Activated T-helper 9 cell treated with anti-CD3 and anti-CD28 coated beads, Interleukin-2, amount 50 U/mL, for 16 hours (primary cell): ENCODE measurements around the gene VPS37B.

Experiments used
- DNase-seq: peaks from one replicate; pipeline ENCODE4 v3.0.0-alpha.2; 2020; ENCODE audit warnings: low read depth

VPS37B gene

DNA sequence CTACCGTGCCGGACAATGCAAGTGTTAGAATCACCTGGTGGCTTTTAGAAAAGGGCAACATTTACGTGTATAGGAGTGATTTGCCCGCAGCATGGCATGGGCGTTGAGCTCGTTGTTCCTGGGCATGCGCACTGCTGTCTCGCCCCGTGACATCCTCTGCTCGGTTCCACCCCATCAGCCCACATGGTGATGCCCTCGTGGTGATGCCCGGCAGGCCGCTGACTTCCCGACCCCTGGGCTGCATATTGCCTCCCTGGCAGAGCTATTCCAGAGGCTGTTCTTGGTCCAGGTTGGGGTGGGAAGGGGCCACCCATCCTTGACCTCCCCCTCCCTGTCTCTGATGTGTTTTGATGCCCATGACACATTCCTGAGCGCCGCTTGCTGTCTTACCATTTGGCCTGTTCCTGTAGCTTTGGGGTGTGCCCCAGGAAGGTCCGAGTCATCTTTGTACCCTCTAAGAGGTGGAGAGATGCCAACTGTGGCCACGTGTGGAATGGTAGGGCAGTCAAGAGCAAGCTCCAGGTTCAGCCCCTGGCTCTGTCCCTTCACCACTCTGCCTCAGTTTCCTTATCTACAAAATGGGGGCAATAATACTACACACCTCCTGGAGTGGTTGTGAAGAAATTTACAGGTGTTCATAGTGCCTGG, 55.9 kb downstream of the VPS37B start:
- no peak for DNase-seq

DNA sequence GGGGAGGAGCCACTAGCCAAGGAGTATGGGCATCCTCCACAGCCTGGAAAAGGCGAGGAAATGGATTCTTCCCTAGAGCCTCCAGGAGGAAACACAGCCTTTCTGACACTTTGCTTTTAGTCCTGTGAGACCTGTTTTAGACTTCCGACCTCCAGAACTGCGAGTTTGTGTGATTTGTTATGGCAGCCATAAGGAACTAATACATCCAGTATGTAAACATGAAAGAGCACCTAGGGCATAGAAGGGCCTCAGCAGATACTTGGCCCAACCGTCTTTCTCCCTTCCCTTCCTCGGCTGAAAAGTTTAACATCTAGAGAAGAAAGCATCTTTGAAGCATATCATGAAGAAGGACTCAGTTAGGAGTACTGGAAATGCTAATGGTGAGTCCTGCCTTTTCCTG, 57.1 kb downstream of the VPS37B start:
- no peak for DNase-seq

DNA sequence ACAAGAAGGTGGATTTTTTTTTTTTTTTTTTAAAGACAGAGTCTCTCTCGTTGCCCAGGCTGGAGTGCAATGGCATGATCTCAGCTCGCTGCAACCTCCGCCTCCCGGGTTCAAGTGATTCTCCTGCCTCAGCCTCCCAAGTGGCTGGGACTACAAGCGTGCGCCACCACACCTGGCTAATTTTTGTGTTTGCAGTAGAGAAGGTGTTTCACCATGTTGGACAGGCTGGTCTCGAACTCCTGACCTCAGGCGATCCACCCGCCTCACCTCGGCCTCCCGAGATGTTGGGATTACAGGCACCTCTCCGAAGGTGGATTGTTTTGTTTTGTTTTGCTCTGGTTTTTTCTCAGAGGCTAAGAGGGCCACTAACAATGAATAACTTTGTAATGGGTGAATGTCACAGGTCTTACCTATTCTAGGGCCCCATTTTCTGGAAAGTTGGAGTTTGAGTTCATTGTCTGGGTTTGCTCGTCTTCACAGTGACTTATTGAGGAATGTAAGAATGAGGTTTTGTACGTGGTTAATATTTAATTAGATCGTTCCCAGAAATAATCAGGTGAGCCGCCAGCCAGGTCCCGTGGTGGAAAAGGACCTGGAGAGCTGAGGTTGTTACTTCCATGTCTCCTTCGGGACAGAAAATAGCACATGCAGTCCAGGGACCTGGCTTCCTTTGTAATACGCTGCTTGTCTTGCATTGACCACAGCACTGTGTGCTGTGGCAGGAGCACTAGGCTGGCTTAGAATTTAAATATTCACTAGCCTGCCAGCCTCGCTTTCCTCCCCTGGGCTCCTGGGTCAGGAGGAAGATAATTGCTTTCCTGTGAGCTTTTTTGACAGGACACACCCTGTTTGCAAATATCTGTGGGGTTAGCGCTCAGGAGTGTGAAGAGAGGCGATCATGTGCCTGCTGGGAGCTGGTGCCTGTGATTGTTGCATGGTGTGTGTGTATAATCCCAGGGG, 58.3 kb downstream of the VPS37B start:
- no peak for DNase-seq

DNA sequence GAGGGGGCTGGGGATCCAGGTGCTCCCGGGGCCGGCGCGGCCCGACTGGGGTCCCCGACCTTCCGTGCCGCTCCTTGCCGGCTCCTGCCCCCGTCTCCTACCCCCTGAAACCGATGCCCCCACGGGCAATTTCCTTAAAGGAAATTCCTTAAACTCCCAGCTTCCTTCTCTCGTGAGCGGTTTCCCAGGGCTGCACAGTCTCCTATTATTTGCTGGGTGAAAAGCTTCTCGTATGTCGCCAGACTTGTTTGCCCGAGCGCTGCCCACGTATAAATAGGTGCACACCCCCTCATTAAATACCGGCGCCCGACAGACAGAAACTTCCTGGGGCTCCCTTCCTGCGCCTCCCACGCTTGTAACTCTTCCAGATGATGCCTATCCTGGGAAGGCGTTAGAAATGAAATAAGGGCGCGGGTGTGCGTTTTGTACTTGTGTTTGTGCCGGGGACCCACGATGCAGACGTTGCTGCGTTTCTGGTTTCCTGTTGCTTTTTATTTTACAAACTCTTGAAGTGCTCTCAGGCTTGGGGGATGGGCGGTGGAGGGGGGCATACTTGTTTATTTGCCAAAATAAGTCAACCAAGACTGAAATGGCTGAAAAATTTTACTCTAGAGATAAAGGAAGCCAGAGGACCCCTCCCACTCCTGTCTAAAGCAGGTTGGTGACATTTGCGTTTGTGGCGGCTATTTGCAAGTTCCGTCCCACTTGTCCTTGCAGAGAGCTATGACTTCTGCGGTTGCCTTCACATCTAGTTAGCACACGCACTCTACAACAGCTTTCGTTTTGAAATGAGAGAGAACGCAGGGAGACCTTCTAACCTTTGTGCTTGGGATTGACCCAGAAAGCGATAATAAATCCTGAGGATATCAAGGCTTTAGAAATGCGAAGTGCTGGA, 59.6 kb downstream of the VPS37B start:
- no peak for DNase-seq

DNA sequence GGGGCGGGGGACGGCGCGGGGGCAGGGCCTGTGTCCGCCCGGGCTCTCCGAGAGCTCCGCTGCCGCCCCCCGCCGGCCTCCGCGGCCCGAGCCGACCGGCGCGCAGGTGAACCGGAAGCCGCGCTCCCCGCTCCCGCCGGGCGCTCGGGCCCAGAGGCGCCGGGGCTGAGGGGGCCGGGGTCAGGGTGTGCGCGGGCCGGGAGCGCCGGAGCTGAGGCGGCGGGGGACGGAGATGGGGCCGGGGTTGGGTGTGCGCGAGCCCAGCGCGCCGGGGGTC, 60.2 kb downstream of the VPS37B start:
- peak; percentile 20 for DNase-seq

DNA sequence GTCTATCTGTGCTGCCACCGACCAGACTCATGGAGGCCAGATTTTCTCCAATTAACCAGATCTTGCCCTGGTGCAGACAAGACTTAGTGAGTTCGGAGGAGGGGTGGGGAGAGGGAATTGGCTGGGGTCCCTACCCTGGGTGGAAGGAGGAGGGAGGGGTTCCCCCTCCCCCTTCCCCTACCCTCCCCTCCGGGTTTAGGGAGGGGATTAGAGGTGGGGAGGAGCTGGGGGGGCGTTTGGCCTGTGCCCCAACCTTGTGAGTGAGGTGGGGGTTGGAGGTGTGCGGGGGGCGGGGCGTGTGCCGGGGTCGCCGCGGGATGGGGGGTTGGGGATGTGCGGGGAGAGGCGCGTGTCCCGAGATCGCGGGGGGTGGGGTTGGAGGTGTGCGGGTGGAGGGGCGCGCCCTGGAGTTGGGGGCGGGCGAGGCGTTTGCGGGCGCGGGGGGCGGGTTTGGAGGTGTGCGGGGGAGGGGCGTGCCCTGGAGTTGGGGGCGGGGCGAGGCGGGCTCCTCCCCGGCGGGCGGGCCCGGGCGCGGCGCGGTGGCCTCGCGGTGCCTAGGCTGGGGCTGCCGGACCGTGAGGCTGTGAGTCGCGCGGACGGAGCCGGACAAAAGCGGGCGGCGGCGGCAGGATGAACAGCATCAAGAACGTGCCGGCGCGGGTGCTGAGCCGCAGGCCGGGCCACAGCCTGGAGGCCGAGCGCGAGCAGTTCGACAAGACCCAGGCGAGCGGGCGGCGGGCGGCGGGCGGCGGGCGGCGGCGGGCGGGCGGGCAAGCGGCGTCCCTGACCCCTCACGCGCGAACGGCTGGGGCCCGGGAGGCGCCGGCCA, 60.8 kb downstream of the VPS37B start, which contains the start of gene HIP1R:
HIP1R (plus strand) TSS at position 537 of the 829 bp plus-strand sequence; CDS start at position 631, 94 bp downstream.
- peak; percentile 45 for DNase-seq

DNA sequence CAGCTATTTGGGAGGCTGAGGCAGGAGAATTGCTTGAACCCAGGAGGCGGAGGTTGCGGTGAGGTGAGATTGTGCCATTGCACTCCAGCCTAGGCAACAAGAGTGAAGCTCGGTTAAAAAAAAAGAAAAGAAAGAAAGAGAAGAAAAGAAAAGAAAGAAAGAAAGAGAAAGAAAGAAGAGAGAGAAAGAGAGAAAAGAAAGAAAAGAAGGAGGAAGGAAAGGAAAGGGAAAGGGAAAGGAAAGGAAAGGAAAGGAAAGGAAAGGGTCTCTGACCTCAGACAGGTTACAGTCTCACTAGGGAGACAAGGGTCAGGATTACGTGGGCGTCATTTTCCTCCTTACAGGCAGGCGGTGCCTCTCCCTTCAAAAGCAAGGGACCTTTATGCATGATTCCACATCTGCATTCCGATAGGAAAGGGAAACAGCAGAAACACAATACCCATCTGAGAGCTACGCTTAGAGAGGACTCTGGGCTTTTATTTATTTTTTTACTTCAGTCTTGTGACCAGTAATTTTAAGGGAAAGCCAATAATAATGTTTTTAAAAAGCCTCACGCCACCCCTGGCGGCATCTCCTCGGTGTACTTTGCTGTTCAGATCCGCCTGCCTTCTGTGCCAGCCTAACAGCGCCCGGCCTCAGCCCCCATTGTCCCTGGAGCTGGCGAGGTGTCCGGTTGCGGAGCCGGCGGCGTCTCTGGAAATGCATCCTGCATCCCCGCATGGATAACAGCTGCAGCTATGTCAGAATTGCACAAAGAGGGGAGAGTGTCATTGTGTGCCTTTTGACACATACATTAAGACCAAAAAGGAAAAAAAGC, 61.6 kb downstream of the VPS37B start:
- no peak for DNase-seq

DNA sequence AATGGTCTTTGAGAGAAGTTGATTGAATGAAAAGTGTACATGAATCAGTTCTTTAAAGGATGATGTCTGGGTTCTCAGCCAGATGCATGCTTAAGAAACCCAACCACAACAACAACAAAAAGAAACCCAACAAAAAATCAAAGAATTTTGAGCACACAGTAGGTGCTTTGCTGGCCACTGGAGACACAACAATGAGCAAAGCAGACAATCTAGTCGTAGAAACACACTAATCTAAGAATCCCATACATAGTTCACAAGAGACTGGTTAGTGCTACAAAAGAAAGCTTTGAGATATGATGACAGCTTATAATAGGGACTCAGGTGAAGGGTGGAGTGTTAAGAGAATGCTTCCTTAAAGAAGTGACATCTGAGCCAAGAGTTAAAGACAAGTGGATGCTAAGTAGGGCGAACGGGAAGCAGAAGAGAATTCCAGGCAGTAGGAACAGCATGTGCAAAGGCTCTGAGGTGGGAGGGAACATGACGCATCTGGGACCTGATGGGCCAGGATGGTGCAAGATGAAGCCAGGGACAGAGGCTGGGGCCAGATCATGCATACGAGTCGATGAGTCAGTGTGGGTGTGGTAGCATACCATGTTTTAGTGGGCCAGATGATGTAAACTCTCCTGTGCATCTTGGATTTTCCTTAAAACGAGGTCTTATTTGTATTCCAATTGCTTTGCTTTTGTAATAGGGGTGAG, 65.3 kb downstream of the VPS37B start:
- DNase-seq, result no peak

DNA sequence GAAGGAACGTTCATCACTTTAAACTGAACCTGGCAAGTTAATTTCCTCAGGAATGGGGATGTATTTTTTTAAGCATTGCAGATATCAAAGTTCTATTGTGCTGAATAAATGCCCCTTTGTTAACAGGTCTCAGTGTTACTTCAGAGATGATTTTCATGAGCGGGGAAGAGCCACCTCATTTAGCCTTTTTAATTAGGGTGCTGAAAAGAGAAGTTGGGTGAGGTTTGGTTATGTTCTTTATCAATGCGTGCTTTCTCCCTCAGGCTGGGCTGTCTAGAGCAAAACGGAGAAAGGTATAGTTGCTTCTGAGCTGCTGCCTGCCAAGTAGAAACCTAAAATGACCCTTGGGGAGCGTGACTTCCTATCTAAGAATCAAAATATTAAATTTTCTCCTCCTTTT, 68.7 kb downstream of the VPS37B start:
- DNase-seq, result no peak

DNA sequence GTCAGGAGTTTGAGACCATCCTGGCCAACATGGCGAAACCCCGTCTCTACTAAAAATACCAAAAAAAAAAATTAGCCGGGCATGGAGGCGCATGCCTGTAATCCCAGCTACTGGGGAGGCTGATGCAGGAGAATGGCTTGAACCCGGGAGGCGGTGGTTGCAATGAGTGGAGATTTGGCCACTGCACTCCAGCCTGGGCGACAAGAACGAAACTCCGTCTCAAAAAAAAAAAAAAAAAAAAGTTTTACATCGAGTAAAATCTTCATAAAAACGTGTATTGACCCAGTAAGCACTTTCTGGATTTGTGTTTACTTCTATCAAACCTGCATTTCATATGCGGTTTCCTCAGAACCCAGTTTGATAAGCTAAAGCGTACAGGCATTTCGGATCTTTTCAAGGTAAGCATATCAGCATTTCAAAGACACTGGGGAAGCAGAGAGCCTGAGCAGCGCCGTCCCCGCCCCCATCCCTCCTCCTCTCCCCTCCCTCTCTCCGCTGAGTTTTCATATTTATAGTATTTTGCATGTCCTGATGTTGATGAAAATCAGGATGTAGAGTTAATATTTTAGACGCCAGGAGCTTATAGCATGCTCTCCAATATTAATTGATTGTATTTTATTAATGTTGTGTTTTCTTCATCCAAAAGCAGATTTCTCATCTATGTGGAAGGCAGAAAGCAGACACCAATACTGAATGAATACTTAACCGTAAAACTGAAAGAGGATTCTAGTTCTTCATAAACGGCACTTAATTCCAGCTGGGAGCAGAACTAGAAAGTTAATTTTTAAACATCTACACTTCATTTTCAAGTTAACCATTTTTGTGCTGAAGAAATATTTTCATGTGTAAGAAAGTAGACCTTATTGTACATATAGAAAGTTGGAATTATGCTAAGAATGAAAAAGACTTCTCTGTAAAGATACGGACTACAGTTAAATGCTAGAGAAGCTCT, 69.9 kb downstream of the VPS37B start:
- no peak for DNase-seq

DNA sequence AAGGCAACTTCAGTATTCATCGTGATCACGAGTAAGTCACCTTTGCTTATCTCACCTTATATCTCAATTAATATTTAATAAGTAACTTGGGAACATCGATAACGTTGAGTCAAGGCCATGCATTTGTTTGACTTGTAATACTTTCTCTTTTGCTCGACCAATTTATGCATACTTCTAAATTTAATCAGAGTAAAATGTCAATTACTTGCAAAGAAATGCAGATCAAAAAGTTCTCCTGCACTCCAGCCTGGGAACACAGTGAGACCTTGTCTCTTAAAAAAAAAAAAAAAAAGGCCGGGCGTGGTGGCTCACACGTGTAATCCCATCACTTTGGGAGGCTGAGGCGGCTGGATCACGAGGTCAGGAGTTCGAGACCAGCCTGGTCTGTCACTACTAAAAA, 72.5 kb downstream of the VPS37B start:
- no peak for DNase-seq

DNA sequence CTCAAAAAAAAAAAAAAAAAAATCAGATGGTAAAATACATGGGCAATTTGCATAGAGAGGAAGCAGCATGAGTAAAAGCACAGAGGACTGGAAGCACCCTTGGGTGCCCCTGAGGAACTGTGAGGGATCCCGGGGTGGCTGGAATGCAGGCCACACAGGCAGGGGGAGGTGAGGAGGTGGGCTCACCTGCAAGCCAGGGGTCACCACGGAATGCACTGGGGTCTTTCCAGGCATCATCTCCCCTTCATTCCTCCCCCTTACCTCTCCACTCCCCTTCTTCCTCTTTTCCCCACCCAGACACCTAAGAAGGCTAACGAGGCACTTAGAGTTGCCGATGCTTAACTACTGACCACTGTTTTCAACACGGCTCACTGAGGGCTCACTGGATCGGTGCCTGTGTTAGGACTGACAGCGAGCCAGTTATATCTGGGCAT, 75.1 kb downstream of the VPS37B start:
- DNase-seq, result no peak

DNA sequence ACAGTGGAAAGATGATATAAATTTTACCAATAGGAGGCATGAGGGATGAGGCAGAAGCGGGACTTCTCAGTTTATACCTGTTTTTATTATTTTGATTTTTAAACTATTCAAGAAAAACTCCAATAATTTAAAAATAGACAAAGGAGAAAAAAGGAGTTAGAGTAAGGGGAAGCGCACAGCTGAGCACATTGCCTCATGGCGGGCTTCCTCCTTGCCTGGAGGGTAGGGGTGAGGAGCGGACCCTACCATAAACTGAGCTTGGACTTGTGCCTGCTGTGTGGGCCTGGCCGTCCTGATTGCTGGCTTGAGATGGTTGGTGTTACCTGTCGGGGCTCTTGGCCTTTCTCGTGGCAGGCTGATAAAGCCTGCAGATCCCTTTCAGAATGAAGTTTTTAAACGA, 75.8 kb downstream of the VPS37B start:
- DNase-seq, result no peak

DNA sequence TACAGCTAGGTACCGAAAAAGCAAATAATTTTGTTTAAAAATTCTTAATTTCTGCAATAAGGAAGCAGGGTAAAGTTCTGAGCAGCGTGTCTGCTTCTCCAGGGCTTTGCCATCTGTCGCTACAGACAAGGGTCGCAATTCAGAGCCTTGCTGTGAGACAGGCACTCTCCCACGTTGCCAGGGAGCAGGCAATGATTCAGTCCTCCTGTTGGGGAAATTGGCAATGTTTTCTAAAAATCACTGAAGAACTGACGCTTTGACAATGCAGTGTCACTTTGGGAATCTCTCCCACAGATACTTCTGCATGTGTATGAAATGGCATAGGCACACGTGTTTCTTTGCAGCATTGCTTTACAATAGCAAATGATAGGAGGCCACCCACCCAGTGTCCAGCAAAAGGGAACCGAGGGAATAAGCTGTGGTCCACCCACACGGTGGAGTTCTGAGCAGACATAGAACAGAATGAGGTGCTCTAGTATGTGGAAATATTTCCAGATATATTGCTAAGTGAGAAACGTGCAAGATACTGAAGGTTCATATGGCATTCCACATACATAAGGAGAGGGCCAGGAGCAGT, 76.6 kb downstream of the VPS37B start:
- DNase-seq, result no peak
